Neural cell (in vitro differentiated cells): ENCODE measurements around the gene MUC5B. TPM values are rescaled to one million over a fixed set of nuclear protein-coding genes. Genes with fewer than 3 reads are reported as not detected.

Experiments used
- H2AFZ ChIP-seq: fragments of 200-600, 300-800 bp; sonication (generic), shearing (Covaris generic); 2 replicates; pipeline ENCODE4 v1.6.0; 2014; ENCODE audit warnings: low read depth, mild to moderate bottlenecking, antibody characterized with exemption, low read length, moderate library complexity
- H3F3A ChIP-seq: fragments of 200-600 bp; shearing (Covaris generic); 2 replicates; pipeline ENCODE4 v1.6.1; 2016; ENCODE audit warnings: mild to moderate bottlenecking, moderate library complexity, mixed read lengths, antibody characterized with exemption, low read length; ENCODE audit not compliant: insufficient read depth, poor library complexity, severe bottlenecking
- H3K27ac ChIP-seq: fragments of 200-600, 300-800 bp; sonication (generic), shearing (Covaris generic); 2 replicates; pipeline ENCODE4 v1.5.1; 2014; ENCODE audit warnings: mild to moderate bottlenecking, low read length, moderate library complexity
- H3K27me3 ChIP-seq: fragments of 300-800, 200-600 bp; sonication (generic), shearing (Covaris generic); 2 replicates; pipeline ENCODE4 v1.6.0; 2014; ENCODE audit warnings: mild to moderate bottlenecking, low read depth, low read length, moderate library complexity; ENCODE audit not compliant: insufficient read depth
- H3K36me3 ChIP-seq: fragments of 300-800, 200-600 bp; sonication (generic), shearing (Covaris generic); 2 replicates; pipeline ENCODE4 v1.5.1; 2014; ENCODE audit warnings: mild to moderate bottlenecking, antibody characterized with exemption, low read length, moderate library complexity; ENCODE audit not compliant: insufficient read depth
- H3K4me2 ChIP-seq: fragments of 300-800, 200-600 bp; sonication (generic), shearing (Covaris generic); 2 replicates; pipeline ENCODE4 v1.6.0; 2014; ENCODE audit warnings: mild to moderate bottlenecking, low read length
- H3K4me3 ChIP-seq: fragments of 300-800, 200-600 bp; sonication (generic), shearing (Covaris generic); 2 replicates; pipeline ENCODE4 v1.5.1; 2014; ENCODE audit warnings: mild to moderate bottlenecking, low read length, moderate library complexity
- H3K79me2 ChIP-seq: fragments of 200-600 bp; shearing (Covaris generic); replicated peaks from 2 replicates; pipeline ENCODE4 v1.6.0; 2014; ENCODE audit warnings: mild to moderate bottlenecking, low read length, moderate library complexity; ENCODE audit not compliant: insufficient read depth
- H3K9ac ChIP-seq: fragments of 300-800, 200-600 bp; sonication (generic), shearing (Covaris generic); 2 replicates; pipeline ENCODE4 v1.6.1; 2016; ENCODE audit warnings: mild to moderate bottlenecking, low read length, mixed read lengths
- H3K9me2 ChIP-seq: fragments of 200-600 bp; shearing (Covaris generic); 2 replicates; pipeline ENCODE4 v1.6.1; 2016; ENCODE audit warnings: mild to moderate bottlenecking, low read length, mixed read lengths; ENCODE audit not compliant: insufficient read depth
- H3K9me3 ChIP-seq: fragments of 200-600, 300-800 bp; sonication (generic), shearing (Covaris generic); 2 replicates; pipeline ENCODE4 v1.6.1; 2016; ENCODE audit warnings: mild to moderate bottlenecking, mixed run types, low read length, moderate library complexity, mixed read lengths
- H4K20me1 ChIP-seq: fragments of 200-600 bp; shearing (Covaris generic); 2 replicates; pipeline ENCODE4 v1.6.1; 2016; ENCODE audit warnings: mild to moderate bottlenecking, mixed run types; ENCODE audit not compliant: insufficient read depth
- EP300 ChIP-seq: fragments of 450-650 bp; conservative IDR thresholded peaks from 2 replicates; pipeline ENCODE4 v1.6.1; 2014; ENCODE audit warnings: antibody characterized with exemption, mild to moderate bottlenecking, moderate library complexity; ENCODE audit not compliant: poor library complexity, severe bottlenecking
- EZH2 ChIP-seq: fragments of 200-600, 300-800 bp; shearing (Covaris generic), sonication (generic); IDR thresholded peaks from 2 replicates; pipeline ENCODE4 v1.6.1; 2014; ENCODE audit warnings: antibody characterized with exemption, low read length, borderline replicate concordance, mild to moderate bottlenecking; ENCODE audit not compliant: insufficient read depth, poor library complexity, severe bottlenecking
- MXI1 ChIP-seq: fragments of 450-650 bp; conservative IDR thresholded peaks from 2 replicates; pipeline ENCODE4 v1.6.1; 2014; ENCODE audit warnings: antibody characterized with exemption, mild to moderate bottlenecking; ENCODE audit not compliant: poor library complexity, severe bottlenecking
- POLR2AphosphoS5 ChIP-seq: IDR thresholded peaks from 2 replicates; pipeline ENCODE4 v1.6.1; 2012
- RAD21 ChIP-seq: fragments of 450-650 bp; conservative IDR thresholded peaks from 2 replicates; pipeline ENCODE4 v1.6.1; 2014; ENCODE audit warnings: antibody characterized with exemption, mild to moderate bottlenecking, moderate library complexity
- REST ChIP-seq: IDR thresholded peaks from 2 replicates; pipeline ENCODE4 v1.6.1; 2012; ENCODE audit warnings: borderline replicate concordance
- SMC3 ChIP-seq: fragments of 450-650 bp; conservative IDR thresholded peaks from 2 replicates; pipeline ENCODE4 v1.6.1; 2014; ENCODE audit warnings: antibody characterized with exemption, mild to moderate bottlenecking, moderate library complexity; ENCODE audit not compliant: poor library complexity
- TAF1 ChIP-seq: IDR thresholded peaks from 2 replicates; pipeline ENCODE4 v1.6.1; 2012; ENCODE audit warnings: low read depth
- polyA plus RNA-seq: library from polyadenylated mRNA; depleted of rRNA; stranded (reverse); fragments of >200 nt; gene quantifications from 2 replicates; pipeline ENCODE4 v1.2.3, GENCODE V29; 2014
- TF ChIP-seq, protein P1 (sequence below): fragments of 450-650 bp; IDR thresholded peaks from 2 replicates; pipeline ENCODE4 v1.5.1; 2014; ENCODE audit warnings: antibody characterized with exemption, mild to moderate bottlenecking, moderate library complexity; ENCODE audit not compliant: poor library complexity, severe bottlenecking

The MUC5B gene
- polyA plus RNA-seq, 1 donor from 2014 or later = not detected

DNA sequence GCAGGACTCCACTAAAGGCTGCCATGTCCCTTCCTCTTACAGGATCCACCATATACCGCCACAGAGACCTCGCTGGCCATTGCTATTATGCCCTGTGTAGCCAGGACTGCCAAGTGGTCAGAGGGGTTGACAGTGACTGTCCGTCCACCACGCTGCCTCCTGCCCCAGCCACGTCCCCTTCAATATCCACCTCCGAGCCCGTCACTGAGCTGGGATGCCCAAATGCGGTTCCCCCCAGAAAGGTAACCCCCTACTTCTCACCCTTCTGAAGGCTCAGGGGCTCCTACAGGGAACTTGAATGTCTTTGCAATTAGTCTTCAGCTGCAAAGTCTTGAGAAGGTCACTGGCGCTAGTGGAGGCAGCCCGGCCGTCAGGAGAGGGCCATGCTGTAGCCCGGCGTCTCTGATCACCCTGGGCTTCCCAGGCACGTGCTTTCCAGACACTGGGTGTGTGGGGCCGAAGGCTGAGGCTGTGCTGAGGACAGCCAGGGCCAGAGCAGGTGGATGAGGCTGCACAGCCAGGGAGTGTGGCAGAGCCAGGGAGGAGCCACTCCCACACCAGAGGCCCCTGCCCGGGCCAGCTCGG, 30.0 kb upstream of the MUC5B start (continued):
- TF ChIP-seq POLR2AphosphoS5 = no peak

DNA sequence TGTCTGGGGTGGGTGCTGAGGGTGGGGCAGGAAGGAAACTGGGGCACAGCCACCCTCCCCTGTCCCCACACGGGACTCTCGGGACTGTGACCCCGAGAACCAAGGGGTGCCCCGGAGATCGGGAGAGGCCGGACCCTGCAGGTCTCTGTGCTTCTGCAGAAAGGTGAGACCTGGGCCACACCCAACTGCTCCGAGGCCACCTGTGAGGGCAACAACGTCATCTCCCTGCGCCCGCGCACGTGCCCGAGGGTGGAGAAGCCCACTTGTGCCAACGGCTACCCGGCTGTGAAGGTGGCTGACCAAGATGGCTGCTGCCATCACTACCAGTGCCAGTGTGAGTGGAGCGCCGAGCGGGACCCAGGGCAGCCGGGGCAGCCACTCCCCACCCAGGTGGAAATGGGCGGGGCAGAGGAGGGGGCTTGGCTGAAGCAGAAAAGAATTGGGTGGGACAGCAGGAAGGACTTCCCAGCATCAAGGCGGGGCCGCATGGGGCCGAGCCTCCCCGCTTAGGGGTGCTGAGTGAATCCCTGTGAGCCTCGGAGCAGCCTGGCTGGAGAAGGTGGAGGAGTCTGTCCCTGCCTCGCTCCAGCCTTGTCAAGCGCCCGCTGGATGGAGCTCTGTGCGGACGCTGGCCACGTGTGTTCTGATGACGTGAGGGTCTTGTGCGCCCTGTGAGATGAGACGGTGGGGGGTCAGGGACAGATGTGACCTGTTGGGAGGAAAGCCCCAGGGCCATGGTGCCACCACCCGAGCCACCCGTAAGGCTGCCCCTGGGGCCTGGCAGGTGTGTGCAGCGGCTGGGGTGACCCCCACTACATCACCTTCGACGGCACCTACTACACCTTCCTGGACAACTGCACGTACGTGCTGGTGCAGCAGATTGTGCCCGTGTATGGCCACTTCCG, 29.3 kb upstream of the MUC5B start:
- H3K27me3 ChIP-seq = no peaks in the 10 kb centered on the region
- H3K27ac ChIP-seq = no peak overlapping the region

More for the DNA sequence above, 29.3 kb upstream of the MUC5B start:
- no peak overlapping the region for H3K4me3 ChIP-seq
- TF ChIP-seq POLR2AphosphoS5 (no peak), EP300 (no peak), MXI1 (no peak), TAF1 (no peak), EZH2 (no peak), RAD21 (no peak), REST (no peak), SMC3 (no peak)
- TF ChIP-seq, protein P1, sequence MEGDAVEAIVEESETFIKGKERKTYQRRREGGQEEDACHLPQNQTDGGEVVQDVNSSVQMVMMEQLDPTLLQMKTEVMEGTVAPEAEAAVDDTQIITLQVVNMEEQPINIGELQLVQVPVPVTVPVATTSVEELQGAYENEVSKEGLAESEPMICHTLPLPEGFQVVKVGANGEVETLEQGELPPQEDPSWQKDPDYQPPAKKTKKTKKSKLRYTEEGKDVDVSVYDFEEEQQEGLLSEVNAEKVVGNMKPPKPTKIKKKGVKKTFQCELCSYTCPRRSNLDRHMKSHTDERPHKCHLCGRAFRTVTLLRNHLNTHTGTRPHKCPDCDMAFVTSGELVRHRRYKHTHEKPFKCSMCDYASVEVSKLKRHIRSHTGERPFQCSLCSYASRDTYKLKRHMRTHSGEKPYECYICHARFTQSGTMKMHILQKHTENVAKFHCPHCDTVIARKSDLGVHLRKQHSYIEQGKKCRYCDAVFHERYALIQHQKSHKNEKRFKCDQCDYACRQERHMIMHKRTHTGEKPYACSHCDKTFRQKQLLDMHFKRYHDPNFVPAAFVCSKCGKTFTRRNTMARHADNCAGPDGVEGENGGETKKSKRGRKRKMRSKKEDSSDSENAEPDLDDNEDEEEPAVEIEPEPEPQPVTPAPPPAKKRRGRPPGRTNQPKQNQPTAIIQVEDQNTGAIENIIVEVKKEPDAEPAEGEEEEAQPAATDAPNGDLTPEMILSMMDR = no peak
- no peaks in the 10 kb centered on the region for H4K20me1 ChIP-seq
- no peak overlapping the region for H3K9ac ChIP-seq
- H3K9me2 ChIP-seq = no peaks in the 10 kb centered on the region
- no peaks in the 10 kb centered on the region for H3K9me3 ChIP-seq
- no peak overlapping the region for H2AFZ ChIP-seq
- H3F3A ChIP-seq = no peaks in the 10 kb centered on the region
- H3K4me2 ChIP-seq = no peak overlapping the region
- H3K36me3 ChIP-seq = no peaks in the 10 kb centered on the region
- H3K79me2 ChIP-seq = no peaks in the 10 kb centered on the region
